ENCODE data around the gene LIPJ.

DNA sequence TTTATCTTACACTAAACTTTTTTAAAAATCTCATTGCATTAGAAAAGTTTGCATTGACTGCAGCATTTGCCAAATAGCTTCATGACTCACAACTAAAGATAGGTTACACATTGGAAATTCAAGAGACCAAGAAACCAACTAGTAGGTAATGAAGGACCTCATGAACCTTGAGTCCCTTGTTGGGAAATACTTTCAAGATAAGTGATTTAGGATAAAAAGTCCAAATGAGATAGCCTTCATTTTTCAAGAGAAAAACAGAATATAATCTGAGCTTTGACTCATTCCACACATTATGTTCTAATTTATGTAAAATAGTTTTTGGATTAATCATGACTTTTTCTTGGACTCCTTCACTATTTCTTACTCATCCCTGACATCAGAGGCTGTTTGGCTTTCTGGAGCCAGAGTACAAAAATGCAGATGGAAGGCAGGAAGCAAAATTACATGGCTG is 64.6 kb downstream of the LIPJ start:
- TF ChIP-seq FOXK2 (IDR thresholded peaks at IDR 0.05): no peak
- TF ChIP-seq NFRKB (IDR thresholded peaks at IDR 0.05): no peak
- no peak for TF ChIP-seq ARNT (IDR thresholded peaks at IDR 0.05)
- TF ChIP-seq, protein P1, sequence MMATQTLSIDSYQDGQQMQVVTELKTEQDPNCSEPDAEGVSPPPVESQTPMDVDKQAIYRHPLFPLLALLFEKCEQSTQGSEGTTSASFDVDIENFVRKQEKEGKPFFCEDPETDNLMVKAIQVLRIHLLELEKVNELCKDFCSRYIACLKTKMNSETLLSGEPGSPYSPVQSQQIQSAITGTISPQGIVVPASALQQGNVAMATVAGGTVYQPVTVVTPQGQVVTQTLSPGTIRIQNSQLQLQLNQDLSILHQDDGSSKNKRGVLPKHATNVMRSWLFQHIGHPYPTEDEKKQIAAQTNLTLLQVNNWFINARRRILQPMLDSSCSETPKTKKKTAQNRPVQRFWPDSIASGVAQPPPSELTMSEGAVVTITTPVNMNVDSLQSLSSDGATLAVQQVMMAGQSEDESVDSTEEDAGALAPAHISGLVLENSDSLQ (IDR thresholded peaks at IDR 0.05): no peak
